ENCODE measurements around the gene ADAMTS3. TPM values are rescaled to one million over a fixed set of nuclear protein-coding genes. Genes with fewer than 3 reads are reported as not detected.

The ADAMTS3 gene
- total RNA-seq, 6 experiments from 2014 or later, result 0.03 to 0.19 TPM; not detected in 4

DNA sequence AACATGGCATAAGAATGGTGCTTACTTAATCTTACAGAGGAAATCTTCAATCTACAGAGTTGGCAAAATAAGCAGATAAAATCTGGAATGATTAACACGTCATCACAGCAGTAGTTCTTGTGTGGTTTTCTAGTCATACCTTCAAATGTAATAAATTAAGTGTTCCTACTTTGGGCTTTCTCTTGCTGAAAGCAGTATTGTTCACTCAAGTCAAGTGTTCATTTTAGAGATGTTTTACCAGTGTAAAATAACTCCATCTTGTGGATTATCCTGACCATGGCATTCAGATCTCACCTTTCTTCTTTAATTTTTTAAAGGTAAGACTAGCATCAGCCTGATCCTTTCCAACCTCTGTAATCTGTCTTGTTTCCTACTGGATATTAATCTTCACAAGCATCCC lies 72.9 kb downstream of the ADAMTS3 start:
- DNase-seq, result no peak
- Mint-ChIP-seq H3K27ac (no peak overlapping the region), H3K4me3 (no peak overlapping the region)

GRCh38 chr4:72494156-72494555 lies 74.9 kb downstream of the ADAMTS3 start:
- Mint-ChIP-seq H3K4me1 (ENCODE audit: low read depth) (peaks cover 3% of the 10 kb centered on the region), H3K9me3 (no peaks in the 10 kb centered on the region; the same call in 1 of the 2 replicates), H3K4me3 (no peak overlapping the region), H3K36me3 (ENCODE audit: low read depth) (0 out of 2 replicates have a peak, but pooled peaks cover 5% of the 10 kb centered on the region), H3K27ac (no peak overlapping the region), H3K27me3 (ENCODE audit: insufficient read depth) (peaks cover 10% of the 10 kb centered on the region)
- TF ChIP-seq CTCF (IDR thresholded peaks at IDR 0.05), result no peak
- DNase-seq, result no peak

More for the DNA sequence above, 72.9 kb downstream of the ADAMTS3 start:
- Mint-ChIP-seq H3K9me3 (no peaks in the 10 kb centered on the region; the same call in 1 of the 2 replicates), H3K36me3 (ENCODE audit: low read depth) (0 out of 2 replicates have a peak, but pooled peaks cover 5% of the 10 kb centered on the region), H3K27me3 (ENCODE audit: insufficient read depth) (peaks cover 6% of the 10 kb centered on the region), H3K4me1 (ENCODE audit: low read depth) (no peaks in the 10 kb centered on the region)
- peak; percentile 59 for TF ChIP-seq CTCF (IDR thresholded peaks at IDR 0.05)

DNA sequence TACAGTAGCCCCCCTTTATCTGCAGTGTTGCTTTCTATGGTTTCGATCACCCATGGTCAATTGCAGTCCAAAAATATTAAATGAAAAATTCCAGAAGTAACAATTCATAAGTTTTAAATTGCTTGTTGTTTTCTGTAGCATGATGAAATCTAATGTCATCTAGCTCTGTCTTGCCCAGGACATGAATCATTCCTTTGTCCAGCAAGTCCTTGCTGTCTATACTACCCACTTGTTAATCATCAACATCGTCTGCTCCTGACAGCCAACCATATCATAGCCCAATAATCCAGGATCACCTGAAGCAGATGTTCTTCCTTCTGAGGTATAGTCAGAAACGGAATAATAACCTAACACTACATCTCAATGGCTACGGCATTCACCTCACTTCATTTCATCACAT lies 79.8 kb downstream of the ADAMTS3 start:
- TF ChIP-seq CTCF (IDR thresholded peaks at IDR 0.05), result no peak
- Mint-ChIP-seq H3K4me1 (ENCODE audit: low read depth) (peaks cover 7% of the 10 kb centered on the region), H3K27me3 (ENCODE audit: insufficient read depth) (peaks cover 7% of the 10 kb centered on the region), H3K36me3 (ENCODE audit: low read depth) (0 out of 2 replicates have a peak, but pooled peaks cover 4% of the 10 kb centered on the region), H3K27ac (no peak overlapping the region), H3K4me3 (no peak overlapping the region), H3K9me3 (no peaks in the 10 kb centered on the region; the same call in 1 of the 2 replicates)
- DNase-seq, result no peak

DNA sequence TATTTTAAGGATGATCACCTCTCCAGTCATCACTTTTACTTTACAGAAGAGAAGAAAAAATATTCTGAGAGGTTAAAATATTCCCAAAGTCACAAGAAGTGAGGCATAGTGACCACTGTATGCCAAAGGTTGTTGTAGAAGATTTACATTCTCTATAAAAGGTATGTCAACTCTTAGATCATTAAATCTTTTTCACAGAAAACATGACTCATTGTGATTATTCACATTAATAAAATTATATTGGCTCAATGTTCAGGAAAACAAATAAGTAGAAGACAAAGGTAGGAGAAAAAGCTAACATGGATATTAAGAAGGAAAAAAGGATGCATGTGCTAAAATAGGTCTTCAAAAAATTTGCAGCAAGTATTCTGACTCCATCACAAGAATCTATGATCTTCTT lies 82.0 kb downstream of the ADAMTS3 start:
- no peak for DNase-seq

GRCh38 chr4:72484981-72485380 lies 84.0 kb downstream of the ADAMTS3 start:
- TF ChIP-seq CTCF (IDR thresholded peaks at IDR 0.05), result no peak
- Mint-ChIP-seq H3K4me3 (no peak overlapping the region), H3K27ac (no peak overlapping the region), H3K36me3 (ENCODE audit: low read depth) (no peaks in the 10 kb centered on the region), H3K4me1 (ENCODE audit: low read depth) (peaks cover 7% of the 10 kb centered on the region), H3K9me3 (no peaks in the 10 kb centered on the region), H3K27me3 (ENCODE audit: insufficient read depth) (no peaks in the 10 kb centered on the region; the same call in 1 of the 2 replicates)
- DNase-seq, result no peak

More for the DNA sequence above, 82.0 kb downstream of the ADAMTS3 start:
- no peak overlapping the region for H3K27ac Mint-ChIP-seq
- H3K4me3 Mint-ChIP-seq, result no peak overlapping the region
- no peaks in the 10 kb centered on the region for H3K36me3 Mint-ChIP-seq (ENCODE audit: low read depth)
- peaks cover 7% of the 10 kb centered on the region; the same call in 1 of the 2 replicates for H3K27me3 Mint-ChIP-seq (ENCODE audit: insufficient read depth)
- peaks cover 7% of the 10 kb centered on the region for H3K4me1 Mint-ChIP-seq (ENCODE audit: low read depth)
- no peak for TF ChIP-seq CTCF (IDR thresholded peaks at IDR 0.05)
- no peaks in the 10 kb centered on the region for H3K9me3 Mint-ChIP-seq

All from HFFc6 (cell line).